ENCODE data around the gene PRPSAP2.

DNA sequence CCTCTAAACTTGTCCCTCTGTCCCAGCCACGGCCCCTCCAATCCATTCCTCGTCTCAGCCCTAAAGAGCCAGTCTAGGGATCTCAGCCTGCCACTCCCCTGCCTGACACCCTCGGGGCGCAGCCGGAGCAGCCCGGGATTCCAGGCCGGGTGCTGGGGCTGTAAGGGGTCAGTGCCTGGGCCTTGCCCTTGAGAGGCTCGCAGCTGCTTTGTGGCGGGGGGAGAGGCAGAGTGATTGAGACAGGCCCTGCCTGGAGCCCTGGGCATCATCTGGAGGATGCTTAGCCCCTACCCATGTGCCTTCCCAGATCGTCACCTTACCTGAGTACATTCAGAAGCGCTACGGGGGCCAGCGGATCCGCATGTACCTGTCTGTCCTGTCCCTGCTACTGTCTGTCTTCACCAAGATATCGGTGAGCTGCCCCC lies 102.3 kb downstream of the PRPSAP2 start:
- TF ChIP-seq, protein P1, sequence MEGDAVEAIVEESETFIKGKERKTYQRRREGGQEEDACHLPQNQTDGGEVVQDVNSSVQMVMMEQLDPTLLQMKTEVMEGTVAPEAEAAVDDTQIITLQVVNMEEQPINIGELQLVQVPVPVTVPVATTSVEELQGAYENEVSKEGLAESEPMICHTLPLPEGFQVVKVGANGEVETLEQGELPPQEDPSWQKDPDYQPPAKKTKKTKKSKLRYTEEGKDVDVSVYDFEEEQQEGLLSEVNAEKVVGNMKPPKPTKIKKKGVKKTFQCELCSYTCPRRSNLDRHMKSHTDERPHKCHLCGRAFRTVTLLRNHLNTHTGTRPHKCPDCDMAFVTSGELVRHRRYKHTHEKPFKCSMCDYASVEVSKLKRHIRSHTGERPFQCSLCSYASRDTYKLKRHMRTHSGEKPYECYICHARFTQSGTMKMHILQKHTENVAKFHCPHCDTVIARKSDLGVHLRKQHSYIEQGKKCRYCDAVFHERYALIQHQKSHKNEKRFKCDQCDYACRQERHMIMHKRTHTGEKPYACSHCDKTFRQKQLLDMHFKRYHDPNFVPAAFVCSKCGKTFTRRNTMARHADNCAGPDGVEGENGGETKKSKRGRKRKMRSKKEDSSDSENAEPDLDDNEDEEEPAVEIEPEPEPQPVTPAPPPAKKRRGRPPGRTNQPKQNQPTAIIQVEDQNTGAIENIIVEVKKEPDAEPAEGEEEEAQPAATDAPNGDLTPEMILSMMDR (conservative IDR thresholded peaks at IDR 0.05 in 1 of 2, IDR thresholded peaks at IDR 0.05 in 1 of 2; ENCODE audit: extremely low read depth in 1 of 2, insufficient read depth in 1 of 2, low read depth in 1 of 2, low read length in 2 of 2): no peak
- TF ChIP-seq EZH2 (IDR thresholded peaks at IDR 0.05; ENCODE audit: borderline replicate concordance, low read length): no peak
